A549 (cell line): ENCODE measurements around the gene TJP2.

ENCODE experiments used
- CTCF ChIP-seq: fragments of >200 bp; sonication (Bioruptor Twin); formaldehyde crosslinking; IDR thresholded peaks from 3 replicates; pipeline ENCODE4 v1.5.1; 2016
- EP300 ChIP-seq, 2 experiments: fragments of >200 bp; sonication (Bioruptor Twin); formaldehyde crosslinking; IDR thresholded peaks; 2 replicates in 1 of 2; 3 replicates in 1 of 2; pipeline ENCODE4 v1.6.1; 2016 to 2017
- FOSB ChIP-seq: fragments of 250-450 bp; sonication (Bioruptor Pico); IDR thresholded peaks from 2 replicates; pipeline ENCODE4 v1.5.0; 2020; ENCODE audit warnings: mild to moderate bottlenecking, moderate library complexity
- HOXA7 ChIP-seq: fragments of 250-450 bp; sonication (Bioruptor Pico); IDR thresholded peaks from 2 replicates; pipeline ENCODE4 v1.5.0; 2020; ENCODE audit warnings: mild to moderate bottlenecking, moderate library complexity
- NPAS2 ChIP-seq: fragments of 250-450 bp; sonication (Bioruptor Pico); IDR thresholded peaks from 2 replicates; pipeline ENCODE4 v1.8.0; 2022; ENCODE audit warnings: mild to moderate bottlenecking, moderate library complexity, borderline replicate concordance
- POLR2A ChIP-seq: IDR thresholded peaks from 2 replicates; pipeline ENCODE4 v1.6.1; 2012; ENCODE audit warnings: mild to moderate bottlenecking, low read length
- REST ChIP-seq: fragments of 200-600 bp; sonication (generic); IDR thresholded peaks from 2 replicates; pipeline ENCODE4 v1.6.1; 2016; ENCODE audit warnings: antibody characterized with exemption, mild to moderate bottlenecking, moderate library complexity

- no peak for TF ChIP-seq EP300 (IDR thresholded peaks at IDR 0.05)
- no peak for TF ChIP-seq HOXA7 (CRISPR knock-in tag)
- TF ChIP-seq REST, result no peak
- no peak for TF ChIP-seq CTCF
- TF ChIP-seq NPAS2, result no peak
- TF ChIP-seq FOSB, result no peak
- TF ChIP-seq POLR2A, result no peak
These were observed 15.6 kb upstream of the TJP2 start for GRCh38 chr9:69158471-69158870.
